GM12801 (cell line): ENCODE results near the gene UBAC2.

Experiments used
- TF ChIP-seq, protein P1 (sequence below): IDR thresholded peaks from one replicate; pipeline ENCODE4 v1.5.1; 2011; ENCODE audit warnings: control low read depth; ENCODE audit not compliant: insufficient read length; ENCODE audit errors: extremely low read depth

Gene UBAC2

DNA sequence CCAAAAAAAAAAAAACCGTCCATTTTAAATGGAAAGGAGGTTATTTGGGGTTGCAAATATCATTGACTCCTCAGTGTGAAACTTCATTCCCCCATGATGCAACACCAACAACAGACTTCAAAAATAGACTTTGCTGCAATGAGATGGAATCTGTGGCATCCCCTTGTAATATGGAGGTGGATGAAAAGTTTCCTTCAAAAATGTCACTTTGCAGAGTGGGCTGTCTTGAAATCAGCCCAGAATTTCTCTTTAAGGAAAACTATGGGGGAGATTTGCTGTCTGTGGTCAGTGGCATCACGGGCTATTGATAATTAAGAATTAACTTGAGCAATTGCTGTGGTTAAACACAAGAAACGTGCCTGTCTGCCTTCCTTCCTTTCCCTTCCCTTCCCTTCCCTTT lies 56.1 kb downstream of the UBAC2 start:
- TF ChIP-seq, protein P1, sequence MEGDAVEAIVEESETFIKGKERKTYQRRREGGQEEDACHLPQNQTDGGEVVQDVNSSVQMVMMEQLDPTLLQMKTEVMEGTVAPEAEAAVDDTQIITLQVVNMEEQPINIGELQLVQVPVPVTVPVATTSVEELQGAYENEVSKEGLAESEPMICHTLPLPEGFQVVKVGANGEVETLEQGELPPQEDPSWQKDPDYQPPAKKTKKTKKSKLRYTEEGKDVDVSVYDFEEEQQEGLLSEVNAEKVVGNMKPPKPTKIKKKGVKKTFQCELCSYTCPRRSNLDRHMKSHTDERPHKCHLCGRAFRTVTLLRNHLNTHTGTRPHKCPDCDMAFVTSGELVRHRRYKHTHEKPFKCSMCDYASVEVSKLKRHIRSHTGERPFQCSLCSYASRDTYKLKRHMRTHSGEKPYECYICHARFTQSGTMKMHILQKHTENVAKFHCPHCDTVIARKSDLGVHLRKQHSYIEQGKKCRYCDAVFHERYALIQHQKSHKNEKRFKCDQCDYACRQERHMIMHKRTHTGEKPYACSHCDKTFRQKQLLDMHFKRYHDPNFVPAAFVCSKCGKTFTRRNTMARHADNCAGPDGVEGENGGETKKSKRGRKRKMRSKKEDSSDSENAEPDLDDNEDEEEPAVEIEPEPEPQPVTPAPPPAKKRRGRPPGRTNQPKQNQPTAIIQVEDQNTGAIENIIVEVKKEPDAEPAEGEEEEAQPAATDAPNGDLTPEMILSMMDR: no peak

DNA sequence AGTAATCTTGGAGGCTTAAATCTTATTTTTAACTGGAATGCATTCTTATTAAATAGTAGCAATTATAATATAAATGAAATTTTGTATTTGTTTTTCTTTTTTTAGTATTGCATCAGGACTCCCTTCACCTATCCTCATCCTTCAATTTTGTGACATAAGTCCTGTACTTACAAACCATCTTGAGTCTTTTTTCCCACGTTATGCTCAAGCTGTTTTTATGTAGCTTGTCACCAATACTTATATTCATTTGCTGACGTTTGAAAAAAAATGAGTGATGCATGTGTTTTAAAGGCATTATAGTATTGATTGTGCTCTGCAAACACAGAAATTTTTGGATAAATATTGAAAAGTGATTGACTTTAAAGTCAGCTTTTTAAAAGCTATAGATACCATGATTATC lies 56.6 kb downstream of the UBAC2 start:
- TF ChIP-seq, protein P1: no peak

DNA sequence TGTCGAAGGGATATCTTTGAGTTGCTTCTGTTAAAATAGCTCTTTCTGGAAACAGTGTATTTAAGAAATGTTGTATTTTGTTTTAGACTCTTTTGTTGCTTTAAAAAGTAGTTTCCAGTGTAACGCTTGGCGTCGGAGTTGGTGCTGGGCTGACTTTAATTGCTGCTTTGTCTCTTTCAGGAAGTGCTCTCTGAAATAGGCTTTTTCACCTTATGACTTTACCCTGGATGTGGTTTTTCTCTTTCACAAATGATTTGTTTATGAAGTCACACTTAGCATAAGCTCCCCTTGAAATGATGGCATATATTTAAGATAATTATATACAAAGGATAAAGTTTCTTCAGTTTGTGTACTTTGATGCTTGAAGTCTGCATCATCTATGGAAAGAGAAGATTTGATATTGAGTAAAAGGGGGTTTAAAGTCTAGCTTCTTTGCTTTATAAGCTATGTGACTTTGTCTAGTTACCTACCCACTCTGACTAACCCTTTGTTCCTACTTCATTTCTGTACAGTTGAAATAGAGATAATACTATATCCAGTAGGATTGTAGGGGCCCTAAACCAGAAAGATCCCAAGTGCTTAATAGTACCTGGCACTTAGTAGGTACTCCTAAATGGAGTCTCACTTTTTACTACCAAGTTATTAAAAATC lies 57.7 kb downstream of the UBAC2 start, which contains the start of gene GPR18:
Gene GPR18, minus strand, starts transcription at position 170 of the 651 bp plus-strand sequence. CDS start 2,507 bp downstream, outside the sequence.
- TF ChIP-seq, protein P1: no peak

DNA sequence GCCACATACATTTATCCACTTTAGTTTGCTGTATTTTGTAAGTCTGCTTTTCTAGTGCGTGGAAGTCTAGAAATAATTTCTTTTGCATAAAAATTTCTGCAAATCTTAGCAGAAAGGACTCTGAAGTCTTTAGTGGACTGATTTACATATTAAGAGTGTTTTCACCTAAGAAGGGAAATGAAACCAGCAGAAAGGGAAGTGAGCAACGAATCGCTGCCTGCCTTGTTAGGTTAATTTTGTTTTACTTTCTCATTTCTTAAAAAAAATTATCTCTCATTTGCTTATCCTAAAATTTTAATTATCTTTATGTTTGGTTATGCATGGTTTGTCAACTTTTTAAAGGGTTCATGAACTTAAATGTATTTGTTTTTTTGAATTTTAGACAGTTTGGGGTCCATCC lies 58.3 kb downstream of the UBAC2 start:
- TF ChIP-seq, protein P1: no peak

DNA sequence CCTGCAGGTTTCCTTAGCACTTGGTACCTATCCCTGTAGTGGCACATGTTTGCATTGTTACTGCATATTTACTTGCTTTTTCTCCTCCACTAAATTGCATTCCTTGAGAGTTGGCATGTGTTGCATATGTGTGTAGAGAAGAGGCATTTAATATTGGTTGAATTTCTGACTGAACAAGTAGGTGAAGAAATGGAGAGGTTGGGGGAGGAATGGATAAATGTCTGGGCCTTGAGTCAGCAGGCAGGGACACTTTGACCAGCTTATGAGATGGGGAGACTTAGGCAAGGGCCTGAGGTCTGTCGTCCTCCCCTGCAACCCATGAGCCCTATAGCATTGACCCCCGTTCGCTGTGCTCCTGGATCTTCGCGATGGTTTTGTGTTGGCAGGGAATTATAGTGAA lies 59.6 kb downstream of the UBAC2 start:
- TF ChIP-seq, protein P1: no peak

DNA sequence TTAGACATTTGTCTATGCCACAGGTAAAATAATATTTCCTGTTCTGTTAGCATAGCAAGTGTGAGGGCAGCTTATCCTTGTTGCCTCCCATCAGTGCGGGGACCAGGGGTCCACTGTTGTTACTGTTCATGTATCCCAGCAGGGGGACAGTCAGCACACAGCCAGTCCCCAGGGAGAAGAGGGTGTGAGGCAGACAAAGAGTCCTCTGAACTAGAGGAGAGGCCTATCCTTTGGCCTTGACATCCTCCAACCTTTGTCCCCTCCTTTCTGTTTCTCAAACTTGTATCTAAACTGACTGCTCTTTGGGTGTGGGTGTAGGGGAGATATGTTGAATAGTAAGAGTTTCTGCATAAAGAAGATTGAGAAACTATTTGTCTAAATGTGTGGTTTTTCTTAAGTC lies 60.4 kb downstream of the UBAC2 start:
- TF ChIP-seq, protein P1: no peak

DNA sequence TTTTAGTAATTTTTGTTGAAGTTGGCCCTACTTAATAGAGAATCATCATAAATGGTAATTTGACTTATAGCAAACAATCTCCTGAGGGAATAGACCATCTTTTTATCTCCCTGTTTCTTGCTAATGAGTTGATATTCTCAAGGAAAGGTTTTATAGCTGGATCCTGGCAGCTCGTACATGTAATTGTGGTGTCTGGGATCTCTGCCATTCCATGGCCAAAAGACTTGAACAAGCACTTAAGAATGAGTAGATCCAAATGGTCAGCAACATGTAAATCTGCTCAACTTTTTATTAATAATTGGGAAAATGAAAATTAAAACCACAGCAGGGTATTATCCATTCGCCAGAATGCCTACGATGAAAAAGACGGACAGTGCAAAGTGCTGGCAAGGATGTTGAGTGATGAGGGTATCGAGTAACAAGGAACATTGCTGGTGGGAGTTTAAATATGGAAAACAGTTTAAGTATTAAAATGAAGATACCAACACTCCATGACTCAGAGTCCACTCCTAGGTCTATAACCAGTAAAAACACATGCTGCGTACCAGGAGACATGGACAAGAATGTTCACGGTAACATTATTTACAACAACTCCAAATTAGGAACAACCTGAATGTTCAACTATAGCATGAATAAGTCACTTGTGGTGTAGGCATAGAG lies 62.6 kb downstream of the UBAC2 start:
- TF ChIP-seq, protein P1: no peak
